ENCODE data around the gene MYO15B. TPM values are rescaled to one million over a fixed set of nuclear protein-coding genes. Genes with fewer than 3 reads are reported as not detected.

Gene MYO15B
- total and polyA plus RNA-seq, 2 of the 13 experiments (the other 11 are each of a cell fraction or from before 2014, with no cell fraction given): 2.8 to 8.1 TPM

DNA sequence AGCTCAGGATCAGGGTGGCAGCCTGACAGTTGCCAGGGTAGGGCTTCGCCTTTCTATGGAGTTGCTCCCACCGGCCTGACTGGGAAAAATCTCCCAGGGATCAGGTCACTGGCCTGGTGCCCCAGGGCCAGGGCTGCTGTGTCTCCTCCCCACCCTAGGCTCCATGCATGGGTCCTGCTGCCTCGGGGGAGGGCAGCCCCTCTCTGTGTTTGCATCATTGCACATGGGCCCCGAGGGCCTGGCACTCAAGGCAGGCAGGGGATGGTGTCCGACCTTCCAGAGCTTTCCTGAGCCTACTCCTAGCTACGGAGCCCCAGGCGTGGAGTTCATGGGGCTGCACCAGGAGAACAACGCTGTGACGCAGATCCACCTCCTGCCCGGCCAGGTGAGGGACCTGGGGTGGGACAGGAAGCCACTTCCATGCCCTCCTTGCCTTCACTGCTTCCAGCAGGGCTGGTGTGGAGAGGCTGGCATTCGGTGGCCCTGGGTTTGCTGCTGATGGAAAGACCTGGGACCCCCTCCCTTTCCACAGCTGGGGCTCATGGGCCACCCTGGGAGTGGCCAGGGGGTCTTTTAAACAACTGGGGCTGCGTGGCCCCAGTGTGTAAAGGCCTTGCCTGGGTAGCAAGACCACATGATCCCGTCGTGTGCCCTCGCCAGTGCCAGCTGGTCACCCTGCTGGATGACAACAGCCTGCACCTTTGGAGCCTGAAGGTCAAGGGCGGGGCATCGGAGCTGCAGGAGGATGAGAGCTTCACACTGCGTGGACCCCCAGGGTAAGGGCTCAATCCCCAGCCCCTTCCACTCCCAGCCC lies 29.5 kb upstream of the MYO15B start (continued):
- TF ChIP-seq ZNF772 (CRISPR knock-in tag; IDR thresholded peaks at IDR 0.05) (no peak; the same call in 1 of the 2 replicates), NPAS2 (CRISPR knock-in tag; IDR thresholded peaks at IDR 0.05; ENCODE audit: borderline replicate concordance) (no peak), JARID2 (CRISPR knock-in tag; IDR thresholded peaks at IDR 0.05; ENCODE audit: insufficient replicate concordance) (no peak), SMAD3 (CRISPR knock-in tag; IDR thresholded peaks at IDR 0.05) (no peak), PLRG1 (conservative IDR thresholded peaks at IDR 0.05) (no peak), ZFP41 (CRISPR knock-in tag; IDR thresholded peaks at IDR 0.05; ENCODE audit: borderline replicate concordance) (no peak), SIN3A (IDR thresholded peaks at IDR 0.05; ENCODE audit: borderline replicate concordance, low read depth, low read length) (no peak), ARNT2 (CRISPR knock-in tag; IDR thresholded peaks at IDR 0.05; ENCODE audit: low read depth) (0 out of 2 replicates have a peak, but pooled peaks have one; percentile 61), ZNF569 (CRISPR knock-in tag; IDR thresholded peaks at IDR 0.05; ENCODE audit: borderline replicate concordance) (no peak), IRX3 (CRISPR knock-in tag; IDR thresholded peaks at IDR 0.05; ENCODE audit: borderline replicate concordance, low read depth) (no peak), WIZ (CRISPR knock-in tag; IDR thresholded peaks at IDR 0.05) (no peak; the same call in 1 of the 2 replicates), CHD2 (IDR thresholded peaks at IDR 0.05; ENCODE audit: low read depth, low read length) (no peak), KAT8 (CRISPR knock-in tag; IDR thresholded peaks at IDR 0.05) (no peak), ZFP1 (CRISPR knock-in tag; IDR thresholded peaks at IDR 0.05) (no peak), GATAD2A (CRISPR knock-in tag; IDR thresholded peaks at IDR 0.05) (no peak), ZSCAN25 (CRISPR knock-in tag; IDR thresholded peaks at IDR 0.05) (no peak), ZNF605 (CRISPR knock-in tag; IDR thresholded peaks at IDR 0.05) (peak; percentile 10; the same call in 1 of the 2 replicates), MXI1 (IDR thresholded peaks at IDR 0.05; ENCODE audit: borderline replicate concordance, low read depth, low read length) (no peak), ZNF207 (IDR thresholded peaks at IDR 0.05; ENCODE audit: borderline replicate concordance) (no peak), TMF1 (CRISPR knock-in tag; IDR thresholded peaks at IDR 0.05; ENCODE audit: low read depth) (no peak), PHF5A (CRISPR knock-in tag; IDR thresholded peaks at IDR 0.05; ENCODE audit: low read depth, unreplicated experiment) (no peak), REPIN1 (CRISPR knock-in tag; IDR thresholded peaks at IDR 0.05; ENCODE audit: borderline replicate concordance, low read depth) (no peak), MBNL3 (CRISPR knock-in tag; conservative IDR thresholded peaks at IDR 0.05) (no peak), ZNF136 (CRISPR knock-in tag; IDR thresholded peaks at IDR 0.05; ENCODE audit: low read depth) (no peak; the same call in 1 of the 2 replicates)
- TF ChIP-seq, protein P1, sequence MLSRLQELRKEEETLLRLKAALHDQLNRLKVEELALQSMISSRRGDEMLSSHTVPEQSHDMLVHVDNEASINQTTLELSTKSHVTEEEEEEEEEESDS (CRISPR knock-in tag; IDR thresholded peaks at IDR 0.05; ENCODE audit: borderline replicate concordance): no peak
- TF ChIP-seq, protein P2, sequence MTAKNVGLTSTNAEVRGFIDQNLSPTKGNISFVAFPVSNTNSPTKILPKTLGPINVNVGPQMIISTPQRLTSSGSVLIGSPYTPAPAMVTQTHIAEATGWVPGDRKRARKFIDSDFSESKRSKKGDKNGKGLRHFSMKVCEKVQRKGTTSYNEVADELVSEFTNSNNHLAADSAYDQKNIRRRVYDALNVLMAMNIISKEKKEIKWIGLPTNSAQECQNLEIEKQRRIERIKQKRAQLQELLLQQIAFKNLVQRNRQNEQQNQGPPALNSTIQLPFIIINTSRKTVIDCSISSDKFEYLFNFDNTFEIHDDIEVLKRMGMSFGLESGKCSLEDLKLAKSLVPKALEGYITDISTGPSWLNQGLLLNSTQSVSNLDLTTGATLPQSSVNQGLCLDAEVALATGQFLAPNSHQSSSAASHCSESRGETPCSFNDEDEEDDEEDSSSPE (CRISPR knock-in tag; IDR thresholded peaks at IDR 0.05): no peak; the same call in 1 of the 2 replicates
- TF ChIP-seq, protein P3, sequence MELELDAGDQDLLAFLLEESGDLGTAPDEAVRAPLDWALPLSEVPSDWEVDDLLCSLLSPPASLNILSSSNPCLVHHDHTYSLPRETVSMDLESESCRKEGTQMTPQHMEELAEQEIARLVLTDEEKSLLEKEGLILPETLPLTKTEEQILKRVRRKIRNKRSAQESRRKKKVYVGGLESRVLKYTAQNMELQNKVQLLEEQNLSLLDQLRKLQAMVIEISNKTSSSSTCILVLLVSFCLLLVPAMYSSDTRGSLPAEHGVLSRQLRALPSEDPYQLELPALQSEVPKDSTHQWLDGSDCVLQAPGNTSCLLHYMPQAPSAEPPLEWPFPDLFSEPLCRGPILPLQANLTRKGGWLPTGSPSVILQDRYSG (CRISPR knock-in tag; IDR thresholded peaks at IDR 0.05): no peak

Data from HepG2 (cell line).